ELF-1 (cell line): ENCODE data around the gene KCNT1.

Source experiments
- DNase-seq: peaks from one replicate; pipeline ENCODE4 v3.0.0-alpha.2; 2016; ENCODE audit warnings: low read depth, low spot score

The KCNT1 gene

DNA sequence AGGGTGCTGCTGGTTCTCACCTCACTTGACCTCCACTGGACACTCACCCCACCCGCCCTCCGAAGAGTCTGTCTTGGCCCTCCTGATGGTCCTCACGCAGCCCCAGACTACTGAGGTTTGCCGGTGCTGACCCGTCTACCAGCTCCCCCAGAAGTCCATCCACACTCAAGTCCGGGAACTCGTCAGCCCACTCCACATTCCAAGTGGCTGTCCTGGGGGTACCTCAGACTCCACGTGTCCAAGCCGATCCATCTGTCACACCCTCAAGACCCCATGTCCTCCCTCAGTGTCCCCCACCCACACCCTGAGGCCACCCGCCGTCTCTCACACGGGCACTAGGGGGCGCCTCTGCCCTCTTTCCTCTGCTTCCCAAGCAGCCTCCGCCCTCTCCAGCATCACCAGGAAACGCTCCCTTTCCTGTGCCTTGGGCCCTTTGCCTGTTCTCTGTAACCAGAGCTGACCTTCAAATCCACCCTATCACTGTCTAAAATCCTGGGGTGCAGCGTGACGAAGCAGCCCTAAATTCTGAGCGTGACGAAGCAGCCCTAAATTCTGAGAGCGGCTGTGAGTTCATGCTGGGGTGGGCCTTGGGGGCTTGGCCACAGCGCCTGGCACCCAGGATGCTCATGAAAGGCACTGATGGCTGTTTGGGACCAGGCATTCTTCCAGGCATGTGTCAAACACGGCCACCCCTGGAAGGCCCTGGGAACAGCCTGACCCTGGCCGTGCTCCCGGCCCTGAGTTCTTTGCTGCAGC, 95.7 kb downstream of the KCNT1 start:
- DNase-seq: peak; percentile 81

DNA sequence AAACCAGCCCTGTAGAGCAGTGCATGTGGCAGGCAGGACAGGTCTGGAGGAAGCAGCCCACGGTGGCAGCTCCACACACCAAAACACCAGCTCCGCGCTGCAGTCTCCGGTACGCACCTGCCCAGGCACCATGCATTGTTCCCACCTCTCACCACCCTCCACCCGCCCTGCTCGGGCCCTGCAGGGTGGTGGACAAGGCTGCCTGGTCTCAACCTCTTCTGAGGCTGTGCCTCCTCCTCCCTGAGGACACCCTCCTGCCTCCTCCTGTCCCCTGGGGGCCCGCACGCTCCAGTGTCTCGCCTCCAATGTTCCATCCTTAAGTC, 96.2 kb downstream of the KCNT1 start:
- DNase-seq: no peak

DNA sequence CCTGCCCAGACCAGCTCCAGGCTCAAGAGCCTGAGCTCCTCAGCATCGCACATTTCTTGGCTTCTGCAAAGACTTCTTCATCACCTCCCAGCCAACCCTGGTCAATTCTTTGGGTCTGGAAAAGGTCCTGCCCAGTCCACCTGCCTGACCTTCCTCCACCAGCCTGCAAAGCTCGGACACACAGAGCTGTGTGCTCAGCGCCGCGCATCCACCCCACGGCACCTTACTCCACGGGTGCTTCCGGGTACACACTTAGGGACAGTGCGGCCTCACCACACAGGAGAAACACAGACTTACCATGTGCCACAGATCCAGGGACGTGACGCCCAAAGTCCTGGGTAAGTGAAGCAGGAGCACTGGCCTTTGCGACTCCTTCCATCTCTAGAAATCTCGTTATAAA, 97.3 kb downstream of the KCNT1 start:
- no peak for DNase-seq

DNA sequence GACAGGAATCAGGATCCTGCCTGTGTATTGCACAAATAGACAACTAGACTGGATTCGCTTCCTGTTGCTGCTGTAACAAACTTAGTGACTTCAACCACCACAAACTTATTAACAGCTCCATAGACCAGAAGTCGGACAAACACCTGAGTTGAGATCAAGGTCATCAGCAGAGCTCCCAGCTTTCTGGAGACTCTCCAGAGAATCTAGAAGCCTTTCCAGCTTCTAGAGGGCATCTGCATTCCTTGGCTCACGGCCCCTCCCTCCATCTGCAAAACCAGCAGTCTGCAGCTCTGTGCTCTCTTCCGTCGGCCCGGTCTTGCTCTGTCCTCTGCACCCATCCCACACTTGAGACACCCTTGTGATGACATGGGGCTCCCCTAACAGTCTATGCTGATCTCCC, 99.1 kb downstream of the KCNT1 start:
- DNase-seq: no peak

DNA sequence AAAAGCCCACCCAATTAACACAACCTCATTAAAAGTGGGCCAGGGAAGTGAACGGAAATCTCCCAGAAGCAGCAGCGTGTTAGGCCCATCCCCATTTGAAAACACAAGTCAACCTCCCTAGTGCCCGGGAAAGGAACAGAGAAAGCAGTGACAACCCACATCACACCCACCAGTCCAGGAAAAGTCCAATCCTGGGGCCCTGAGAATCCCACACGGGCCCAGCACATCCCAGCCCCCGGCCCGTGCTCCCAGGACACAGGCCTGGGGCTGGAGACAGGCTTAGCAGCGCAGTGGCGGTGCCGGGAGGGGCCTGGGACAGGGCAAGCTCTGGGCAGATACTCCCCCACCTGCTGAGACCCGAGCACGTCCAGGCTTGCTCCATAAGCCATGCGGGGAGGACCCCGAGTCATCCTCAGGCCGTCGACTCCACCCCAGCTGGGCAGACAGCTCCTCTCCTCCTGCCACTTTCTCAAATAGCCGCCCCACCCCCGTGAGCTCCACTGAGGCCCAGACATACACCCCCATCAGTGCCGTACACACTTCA, 101.0 kb downstream of the KCNT1 start:
- DNase-seq: peak; percentile 22

DNA sequence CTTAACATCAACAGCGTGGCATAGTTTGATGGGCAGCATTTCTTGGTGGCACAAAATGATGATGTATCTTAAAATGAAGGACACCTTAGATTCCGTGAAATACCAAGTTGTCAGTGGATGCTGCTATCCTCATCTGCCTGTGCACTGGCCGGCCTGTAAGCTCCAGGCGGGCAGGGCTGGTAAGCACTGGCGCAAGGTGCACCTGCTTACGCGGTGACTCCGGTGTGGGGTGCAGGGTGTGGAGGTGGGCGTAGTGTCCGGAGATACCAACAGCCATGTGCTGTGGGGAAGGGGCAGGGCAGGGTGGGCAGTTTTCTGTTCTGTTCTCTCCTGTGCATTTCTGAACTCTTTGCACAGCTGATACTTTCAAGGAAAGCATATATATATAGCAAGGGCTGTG, 101.5 kb downstream of the KCNT1 start:
- no peak for DNase-seq

DNA sequence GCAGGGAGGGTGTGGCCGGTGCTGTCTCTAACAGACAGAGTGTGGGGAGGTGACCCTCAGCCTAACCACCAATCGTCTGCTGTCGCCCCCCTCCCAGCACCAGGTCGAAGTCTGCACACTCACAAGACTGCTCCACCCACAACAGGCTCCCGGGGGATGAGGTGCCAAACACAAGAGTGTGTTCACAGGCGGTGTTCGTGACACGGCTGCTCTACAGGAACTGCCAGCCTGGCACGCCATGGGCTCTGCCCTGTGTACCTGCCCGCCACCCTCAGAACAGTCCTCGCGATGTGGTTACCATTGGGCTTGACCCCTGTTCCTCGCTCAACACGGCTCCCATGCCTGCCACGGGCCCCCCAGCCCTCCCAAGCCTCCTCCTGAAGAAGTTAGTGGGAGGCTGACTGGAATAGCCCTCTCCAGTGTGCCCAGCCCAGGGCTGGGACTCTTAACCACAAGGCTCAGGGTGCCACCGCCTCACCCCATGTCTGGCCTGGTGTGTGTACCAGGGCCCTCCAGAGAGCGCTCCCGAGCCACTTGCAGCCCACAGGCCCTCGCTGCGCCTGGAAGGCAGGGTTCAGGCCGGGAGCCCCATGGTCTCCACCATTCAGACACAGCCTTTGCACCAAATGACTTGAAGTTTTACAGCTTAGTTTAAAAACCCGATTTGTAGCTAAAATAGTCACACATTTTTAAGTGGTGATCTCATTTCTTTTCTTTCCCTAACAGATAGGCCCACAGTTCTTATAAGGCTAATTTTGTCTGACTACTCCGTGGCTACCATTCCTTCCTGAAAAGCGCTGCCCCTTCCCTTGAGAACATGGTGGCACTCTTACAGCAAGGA, 102.8 kb downstream of the KCNT1 start:
- DNase-seq: no peak

DNA sequence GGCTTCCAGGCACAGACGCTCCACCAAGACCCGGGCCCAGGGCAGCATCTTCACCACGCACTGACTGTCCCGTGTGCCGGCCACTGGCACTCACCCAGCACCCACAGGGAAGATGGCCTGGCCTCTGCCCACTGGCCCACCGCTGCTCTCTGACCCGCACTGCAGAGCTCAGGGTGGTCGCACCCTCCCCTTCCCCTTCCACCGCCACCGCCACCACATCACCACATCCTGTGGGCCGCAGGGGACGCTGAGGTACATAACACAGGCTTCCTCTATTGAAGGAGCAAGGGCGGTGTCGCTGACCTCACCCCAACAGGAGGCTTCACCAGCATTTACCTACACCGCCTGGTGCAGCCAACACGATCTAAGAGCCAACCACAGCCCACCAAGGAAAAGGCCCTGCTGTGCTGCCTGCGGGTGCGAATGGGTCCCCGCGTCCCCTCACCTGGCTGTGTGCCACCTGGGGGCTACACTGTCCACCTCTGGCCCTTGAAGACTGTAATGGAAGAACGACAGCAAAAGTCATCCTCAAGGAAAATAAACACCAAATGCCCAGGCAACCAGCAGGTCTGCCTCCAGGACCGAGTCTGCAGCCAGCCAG, 103.5 kb downstream of the KCNT1 start:
- DNase-seq: no peak

DNA sequence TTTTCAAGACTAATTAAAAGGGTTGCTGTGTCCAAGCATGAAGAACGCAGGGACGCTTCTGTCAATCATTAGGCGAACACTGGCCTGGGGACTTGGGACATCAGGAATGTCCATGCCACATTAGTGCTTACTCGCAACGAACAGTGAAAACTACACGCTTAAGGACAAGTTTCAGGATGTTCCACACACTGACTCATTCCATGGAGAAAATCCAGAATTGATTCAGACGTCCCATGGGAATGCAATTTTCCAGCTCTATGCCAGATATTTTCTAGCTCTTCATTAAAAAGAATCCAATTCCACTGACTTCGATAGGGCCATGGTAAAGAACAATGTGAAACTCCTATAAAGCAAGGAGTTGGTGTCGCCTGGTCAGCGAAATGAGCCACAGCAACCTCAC, 107.2 kb downstream of the KCNT1 start:
- DNase-seq: no peak

DNA sequence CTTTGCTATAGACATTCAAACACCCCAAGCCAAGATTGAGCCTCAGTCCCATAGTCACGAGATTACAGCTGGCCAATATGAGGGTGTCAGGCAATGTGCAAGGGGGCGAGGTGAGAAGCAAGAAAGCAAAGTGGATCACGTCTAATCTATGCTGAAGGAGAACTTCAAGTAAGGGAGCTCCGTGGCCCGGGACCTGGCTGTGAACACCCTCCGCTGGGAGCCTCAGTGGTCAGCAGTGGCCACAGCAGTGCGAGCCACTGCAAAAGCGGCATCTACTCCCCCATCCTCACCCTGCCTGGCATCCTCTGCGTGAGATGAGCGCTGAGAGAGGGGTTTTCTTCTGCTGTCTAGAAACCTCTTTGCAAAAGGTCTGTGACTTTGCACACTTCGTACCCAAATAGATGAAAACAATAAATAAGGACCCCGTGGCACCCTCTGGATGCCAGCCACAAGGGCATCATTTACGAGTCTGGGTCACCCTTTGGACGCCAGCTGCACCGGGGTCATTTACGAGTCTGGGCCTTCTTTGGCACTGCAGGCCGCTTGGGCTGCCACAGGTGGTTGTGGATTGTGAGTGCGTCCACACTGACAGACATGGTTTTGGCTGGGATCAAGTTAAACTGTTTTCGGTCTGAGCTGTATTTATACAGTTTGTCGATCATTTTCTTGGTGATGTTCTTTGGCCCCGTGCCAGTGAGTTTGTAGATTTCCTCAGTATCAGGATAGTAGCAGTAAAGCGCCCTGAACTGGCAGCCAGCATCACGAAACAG, 109.0 kb downstream of the KCNT1 start:
- DNase-seq: no peak

DNA sequence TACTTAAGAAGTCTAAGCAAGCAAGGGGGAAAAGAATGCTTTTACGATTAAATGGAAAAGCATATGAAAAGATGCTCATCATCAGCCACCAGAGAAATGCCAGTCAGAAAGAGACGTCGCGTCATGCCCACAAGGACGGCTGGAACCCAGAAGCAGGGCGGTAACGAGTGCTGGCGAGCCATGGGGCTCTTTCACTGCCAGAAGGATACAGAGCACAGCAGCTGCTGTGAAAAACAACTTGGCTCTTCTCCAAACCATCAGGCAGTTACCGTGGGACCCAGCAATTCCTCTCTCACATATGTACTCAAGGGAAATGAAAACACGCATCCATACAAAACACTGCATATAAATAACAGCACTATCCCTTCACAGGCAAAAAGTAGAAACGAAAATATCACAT, 109.8 kb downstream of the KCNT1 start:
- no peak for DNase-seq

DNA sequence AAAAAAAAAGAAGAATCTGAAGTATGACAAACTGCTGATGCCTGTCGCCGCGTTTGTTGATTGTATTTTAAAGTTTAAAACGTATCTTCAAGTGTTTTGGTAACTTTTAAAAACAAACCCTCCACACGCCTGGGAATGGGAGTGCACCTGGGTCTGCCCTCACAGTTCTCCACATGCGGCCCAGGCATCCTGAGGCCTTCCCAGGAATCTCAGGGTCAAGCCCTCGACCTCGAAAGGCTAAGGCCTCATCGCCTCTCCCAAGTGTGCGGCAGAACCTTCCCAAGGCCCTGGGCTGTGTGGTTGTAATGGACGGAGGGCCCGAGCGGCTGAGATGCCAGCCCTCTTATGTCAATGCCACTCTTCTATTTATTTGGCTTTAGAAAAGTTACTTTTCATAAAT, 111.0 kb downstream of the KCNT1 start:
- DNase-seq: no peak

DNA sequence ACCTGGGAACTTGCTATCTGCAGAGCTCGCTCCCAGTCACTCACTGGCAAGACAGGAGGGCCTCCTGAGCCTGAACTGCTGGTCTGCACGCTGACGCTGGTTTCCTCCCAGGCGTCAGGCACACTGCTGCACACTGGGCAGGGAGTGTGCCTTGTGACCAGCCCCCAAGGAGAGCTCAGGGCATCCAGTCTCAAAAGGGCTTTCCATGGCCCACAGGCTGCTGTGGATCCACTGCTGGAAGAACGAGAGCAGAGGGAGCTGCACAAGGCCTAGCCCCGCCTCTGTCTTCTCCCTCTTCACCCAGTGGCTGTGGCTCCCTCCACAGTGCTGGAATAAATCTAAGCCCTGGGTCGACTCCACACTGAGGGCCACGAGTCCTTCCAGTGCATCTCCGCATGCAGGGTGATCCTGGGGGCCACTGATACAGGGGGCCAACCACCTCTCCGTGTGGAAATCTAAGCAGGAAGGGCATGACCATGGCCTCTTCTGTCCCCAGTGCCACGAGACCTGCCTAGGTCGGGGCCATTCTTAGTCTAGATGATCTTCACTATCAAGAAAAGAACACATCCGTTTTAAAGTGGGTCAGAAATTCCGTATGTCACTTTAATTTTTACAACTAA, 111.8 kb downstream of the KCNT1 start:
- no peak for DNase-seq

DNA sequence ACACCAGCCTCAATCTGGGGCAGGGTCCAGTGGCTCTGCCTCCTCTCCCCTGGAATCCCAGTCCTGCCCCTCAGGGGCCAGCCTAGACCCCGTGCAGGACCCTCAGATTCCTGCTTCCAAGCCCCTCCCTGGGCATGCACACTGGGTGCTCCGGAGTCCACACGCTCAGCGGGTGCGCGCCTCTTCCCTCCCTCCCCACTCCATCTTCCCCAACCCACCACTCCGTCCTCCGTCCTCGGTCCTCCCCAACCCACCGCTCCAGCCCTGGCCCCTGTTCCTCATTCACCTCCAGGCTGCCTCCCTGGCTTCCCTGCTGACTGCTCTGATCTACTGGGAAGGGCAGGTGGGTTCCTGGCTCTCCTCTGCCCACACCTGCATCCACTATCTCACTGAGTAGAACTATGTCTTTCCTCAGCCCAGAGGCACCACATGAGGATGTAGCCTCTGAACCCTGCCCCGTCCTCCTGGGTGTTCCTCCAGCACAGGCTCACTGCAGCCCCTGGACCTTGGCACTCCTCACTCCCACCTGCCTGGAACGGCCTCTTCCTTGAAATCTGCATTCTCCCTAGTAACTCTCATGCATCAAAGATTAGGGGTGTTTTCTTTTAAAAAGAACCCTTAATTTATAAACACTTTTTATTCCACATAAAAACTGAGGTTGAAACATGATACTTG, 112.6 kb downstream of the KCNT1 start:
- no peak for DNase-seq

DNA sequence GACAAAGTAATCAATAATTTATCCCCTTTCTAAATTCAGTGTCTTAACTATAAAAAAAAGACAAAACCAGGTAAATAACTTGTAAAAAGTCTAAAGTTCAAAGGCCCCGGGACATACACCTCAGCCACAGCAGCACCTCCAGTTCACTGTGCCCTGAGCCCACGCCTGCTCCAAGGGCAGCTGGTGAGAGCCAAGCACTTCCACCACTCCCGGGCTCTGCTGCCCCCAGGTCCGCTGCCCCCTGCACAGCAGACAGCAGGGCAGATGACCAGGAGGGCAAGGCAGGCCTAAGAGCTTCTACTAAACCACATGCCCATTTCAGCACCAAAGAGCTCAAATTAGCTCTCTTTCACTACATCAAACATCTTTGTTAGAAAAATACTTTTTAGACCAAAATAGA, 113.4 kb downstream of the KCNT1 start:
- DNase-seq: no peak

DNA sequence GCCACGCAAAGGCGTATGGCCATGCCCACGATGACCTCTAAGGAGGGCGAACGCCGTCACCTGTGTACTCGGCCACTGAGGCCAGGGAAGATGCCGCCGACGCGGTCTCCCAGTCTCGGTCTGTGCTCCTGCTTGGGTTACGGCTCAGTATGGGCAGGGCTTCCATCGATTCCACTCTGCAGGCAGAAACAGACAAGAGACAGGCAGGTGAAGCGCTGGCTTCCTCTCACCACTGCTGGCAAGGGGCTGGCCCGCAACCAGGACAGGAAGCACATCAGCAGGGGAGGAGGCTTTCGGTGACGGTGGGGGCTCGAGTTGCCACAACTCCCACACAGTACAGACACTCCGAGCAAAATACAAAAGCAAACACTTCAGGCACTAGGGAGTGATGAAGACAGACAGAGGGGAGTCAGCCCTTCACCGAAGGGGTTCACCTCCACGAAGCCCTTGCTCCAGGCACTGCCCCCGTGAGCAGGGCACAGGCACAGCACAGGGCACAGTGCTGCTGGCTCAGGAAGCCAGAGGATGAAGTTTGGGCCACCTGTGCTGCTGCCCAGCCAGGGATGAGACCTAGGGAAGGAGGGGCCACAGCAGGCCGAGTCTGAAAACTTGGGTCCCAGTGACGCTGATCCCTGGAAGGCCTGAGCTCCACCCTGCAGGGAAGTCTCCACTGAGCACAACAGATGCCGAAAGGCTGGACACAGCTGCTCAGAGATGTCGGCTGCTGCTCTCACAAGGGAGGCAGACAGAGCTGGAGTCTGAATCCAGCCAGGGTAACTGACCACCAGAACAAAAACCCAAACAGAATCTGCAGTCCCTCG, 114.1 kb downstream of the KCNT1 start:
- no peak for DNase-seq

DNA sequence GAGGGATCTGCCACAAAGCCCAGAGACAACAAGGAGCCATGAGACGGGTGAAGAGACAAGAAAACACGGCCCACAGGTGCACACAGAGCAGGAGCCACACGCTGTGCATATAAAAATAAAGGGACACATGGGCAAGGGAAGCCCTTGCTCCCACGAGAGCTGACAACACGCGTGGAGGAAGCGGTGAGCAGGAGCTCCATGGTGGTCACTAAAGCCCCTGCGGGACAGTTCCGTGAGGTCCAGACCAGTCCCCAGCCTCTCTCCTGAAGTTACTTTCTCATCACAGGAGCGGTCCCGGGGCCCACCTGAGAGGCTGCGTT, 114.6 kb downstream of the KCNT1 start:
- DNase-seq: no peak

DNA sequence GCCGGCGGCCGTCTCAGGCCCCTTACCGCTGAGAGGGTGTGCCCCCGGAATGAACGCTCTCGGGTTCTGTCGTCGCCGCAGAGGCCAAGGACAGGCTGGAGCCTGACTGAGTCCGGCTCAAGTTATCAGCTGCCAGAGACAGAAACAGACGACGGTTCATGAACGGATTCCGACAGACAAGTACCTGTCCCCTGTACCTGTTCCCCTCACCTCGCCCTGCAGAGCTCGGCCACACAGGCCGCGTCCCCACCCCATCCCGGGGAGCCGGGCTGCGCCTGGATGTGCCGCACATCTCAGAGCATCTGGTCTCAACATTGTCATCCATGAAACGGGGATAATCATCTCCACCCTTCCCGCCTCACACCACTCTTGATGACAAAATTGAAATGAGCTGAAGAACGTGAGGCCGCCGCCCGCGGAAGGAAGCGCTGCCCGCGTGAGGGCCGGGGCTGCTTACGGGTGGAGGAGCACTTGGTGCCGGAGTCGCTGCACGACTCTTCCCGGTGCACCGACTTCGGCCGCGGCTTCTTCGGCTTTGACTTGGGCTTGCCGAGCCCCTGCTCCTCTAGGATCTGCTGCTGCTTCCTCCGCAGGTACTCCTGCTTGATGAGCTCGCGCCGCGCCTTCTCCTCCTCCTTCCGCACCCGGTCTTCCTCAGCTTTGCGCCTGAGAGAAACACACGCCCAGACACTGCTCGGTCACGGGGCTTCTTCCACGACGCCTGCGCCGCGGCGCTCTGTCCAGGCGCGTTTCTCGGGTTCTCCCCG, 116.1 kb downstream of the KCNT1 start:
- no peak for DNase-seq

DNA sequence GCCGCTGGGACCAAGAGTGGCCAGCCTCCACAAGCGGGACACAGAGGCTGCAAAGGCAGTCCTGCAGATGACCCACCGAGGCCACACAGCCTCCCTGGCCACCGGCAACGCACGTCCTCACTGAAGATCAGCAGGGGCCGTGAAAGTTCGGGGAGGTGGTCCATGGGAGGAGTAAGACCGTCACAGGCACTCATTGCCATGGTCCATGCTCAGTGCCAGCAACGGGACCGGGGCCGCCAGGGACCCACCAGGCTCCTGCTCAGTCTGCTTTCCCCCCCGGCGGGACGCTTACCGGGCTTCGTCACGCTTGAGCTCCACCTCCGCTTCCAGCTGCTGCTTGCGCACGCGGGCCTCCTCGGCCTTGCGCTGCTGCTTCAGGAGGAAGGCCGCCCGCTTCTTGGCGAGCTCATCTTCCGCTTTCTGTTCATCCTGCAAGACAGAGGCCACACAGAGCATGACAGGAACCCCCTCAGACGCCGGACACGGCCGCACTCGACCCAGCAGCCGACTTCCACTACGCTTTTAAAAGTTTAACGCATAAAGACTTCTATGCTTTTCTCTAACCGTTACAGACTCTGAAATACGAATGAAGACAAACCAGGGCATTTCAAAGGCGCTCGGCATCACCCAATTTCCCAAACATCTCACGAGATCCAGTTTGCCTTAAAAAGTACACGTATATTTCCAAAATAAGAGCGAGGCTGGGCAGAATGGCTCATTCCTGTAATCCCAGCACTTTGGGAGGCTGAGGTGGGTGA, 116.9 kb downstream of the KCNT1 start:
- no peak for DNase-seq
